ENCODE data around the gene HMGN4.

- TF ChIP-seq, protein P1, sequence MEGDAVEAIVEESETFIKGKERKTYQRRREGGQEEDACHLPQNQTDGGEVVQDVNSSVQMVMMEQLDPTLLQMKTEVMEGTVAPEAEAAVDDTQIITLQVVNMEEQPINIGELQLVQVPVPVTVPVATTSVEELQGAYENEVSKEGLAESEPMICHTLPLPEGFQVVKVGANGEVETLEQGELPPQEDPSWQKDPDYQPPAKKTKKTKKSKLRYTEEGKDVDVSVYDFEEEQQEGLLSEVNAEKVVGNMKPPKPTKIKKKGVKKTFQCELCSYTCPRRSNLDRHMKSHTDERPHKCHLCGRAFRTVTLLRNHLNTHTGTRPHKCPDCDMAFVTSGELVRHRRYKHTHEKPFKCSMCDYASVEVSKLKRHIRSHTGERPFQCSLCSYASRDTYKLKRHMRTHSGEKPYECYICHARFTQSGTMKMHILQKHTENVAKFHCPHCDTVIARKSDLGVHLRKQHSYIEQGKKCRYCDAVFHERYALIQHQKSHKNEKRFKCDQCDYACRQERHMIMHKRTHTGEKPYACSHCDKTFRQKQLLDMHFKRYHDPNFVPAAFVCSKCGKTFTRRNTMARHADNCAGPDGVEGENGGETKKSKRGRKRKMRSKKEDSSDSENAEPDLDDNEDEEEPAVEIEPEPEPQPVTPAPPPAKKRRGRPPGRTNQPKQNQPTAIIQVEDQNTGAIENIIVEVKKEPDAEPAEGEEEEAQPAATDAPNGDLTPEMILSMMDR (IDR thresholded peaks at IDR 0.05; ENCODE audit: low read length): no peak
- no peak for TF ChIP-seq EZH2phosphoT487 (IDR thresholded peaks at IDR 0.05; ENCODE audit: low read length)
- no peak for TF ChIP-seq EZH2 (optimal IDR thresholded peaks at IDR 0.05; ENCODE audit: low read depth, low read length)
These were observed 31.2 kb downstream of the HMGN4 start for GRCh38 chr6:26569433-26569764.
